GM21786 (cell line): Measurements from ENCODE around the gene CD209.

Experiments used
- ATAC-seq: cut with Tn5 transposase; IDR thresholded peaks from one replicate; pipeline ENCODE4 v1.9.1; 2021; ENCODE audit not compliant: unreplicated experiment

CD209 gene

DNA sequence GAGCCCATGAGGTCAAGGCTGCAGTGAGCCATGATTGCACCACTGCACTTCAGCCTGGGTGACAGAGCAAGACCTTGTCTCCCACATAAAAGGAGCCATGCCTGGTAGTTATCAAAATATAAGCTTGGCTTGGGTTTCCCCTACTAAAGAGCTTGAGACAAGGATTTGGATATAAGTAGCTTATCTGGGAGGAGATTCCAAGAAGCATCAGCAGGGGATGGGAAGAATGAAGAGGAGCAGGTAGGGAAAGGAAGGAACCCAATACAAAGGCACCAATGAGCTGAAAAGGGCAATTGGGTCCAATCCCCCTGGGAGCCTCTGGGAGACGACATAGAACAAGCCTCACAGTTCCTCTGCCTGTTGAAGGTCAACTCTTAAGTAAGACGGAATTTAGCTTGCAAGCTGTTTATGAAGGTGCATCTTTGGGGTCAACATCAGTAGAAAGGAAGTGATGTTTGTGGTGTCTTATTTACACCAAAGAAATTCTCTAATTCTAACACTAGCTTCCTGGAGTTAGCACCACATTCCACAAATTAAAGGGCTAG lies 8.1 kb downstream of the CD209 start:
- ATAC-seq: no peak

DNA sequence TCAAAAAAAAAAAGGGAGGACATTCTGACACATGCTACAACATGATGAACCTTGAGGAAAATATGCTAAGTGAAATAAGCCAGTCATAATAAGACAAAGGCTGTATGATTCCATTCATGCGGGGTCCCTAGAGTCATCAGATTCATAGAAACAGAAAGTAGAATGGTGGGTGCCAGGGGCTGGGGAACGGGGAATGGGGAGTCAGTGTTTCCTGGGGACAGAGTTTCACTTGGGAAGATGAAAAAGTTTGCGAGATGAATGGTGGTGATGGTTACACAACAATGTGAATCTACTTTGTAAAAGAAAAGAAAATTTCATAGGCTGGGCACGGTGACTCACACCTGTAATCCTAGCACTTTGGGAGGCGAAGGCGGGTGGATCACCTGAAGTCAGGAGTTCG lies 9.3 kb downstream of the CD209 start:
- ATAC-seq: no peak

DNA sequence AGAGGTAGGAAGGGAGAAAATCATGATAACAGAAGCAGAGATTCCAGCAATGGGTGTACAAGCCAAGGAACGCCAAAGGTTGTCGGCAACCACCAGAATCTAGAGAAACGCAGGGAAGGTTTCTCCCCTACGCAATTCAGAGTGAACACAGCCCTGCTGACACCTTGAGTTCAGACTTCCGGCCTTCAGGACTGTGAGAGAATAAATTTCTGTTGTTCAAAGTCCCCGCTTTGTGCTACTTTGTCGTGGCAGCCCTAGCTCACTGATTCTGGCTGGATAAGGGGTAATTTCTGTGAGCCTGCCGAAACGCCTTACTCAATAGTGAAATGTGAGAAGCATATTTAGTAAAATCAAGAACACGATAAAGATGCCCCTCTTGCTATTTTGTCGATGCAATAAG lies 10.1 kb downstream of the CD209 start:
- ATAC-seq: no peak

DNA sequence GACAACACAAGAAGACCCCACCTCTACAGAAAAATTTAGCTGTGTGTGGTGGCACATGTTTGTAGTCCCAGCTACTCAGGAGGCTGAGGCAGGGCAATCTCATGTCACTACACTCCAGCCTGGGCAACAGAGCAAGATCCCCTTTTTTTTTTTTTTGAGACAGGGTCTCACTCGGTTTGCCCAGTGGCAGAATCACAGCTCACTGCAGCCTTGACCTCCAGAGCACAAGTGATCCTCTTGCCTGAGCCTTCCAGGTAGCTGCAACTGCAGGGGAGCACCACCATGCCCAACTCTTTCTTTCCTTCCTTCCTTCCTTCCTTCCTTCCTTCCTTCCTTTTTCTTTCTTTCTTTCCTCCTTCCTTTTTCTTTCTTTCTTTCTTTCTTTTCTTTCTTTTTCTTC lies 11.2 kb downstream of the CD209 start:
- no peak for ATAC-seq

DNA sequence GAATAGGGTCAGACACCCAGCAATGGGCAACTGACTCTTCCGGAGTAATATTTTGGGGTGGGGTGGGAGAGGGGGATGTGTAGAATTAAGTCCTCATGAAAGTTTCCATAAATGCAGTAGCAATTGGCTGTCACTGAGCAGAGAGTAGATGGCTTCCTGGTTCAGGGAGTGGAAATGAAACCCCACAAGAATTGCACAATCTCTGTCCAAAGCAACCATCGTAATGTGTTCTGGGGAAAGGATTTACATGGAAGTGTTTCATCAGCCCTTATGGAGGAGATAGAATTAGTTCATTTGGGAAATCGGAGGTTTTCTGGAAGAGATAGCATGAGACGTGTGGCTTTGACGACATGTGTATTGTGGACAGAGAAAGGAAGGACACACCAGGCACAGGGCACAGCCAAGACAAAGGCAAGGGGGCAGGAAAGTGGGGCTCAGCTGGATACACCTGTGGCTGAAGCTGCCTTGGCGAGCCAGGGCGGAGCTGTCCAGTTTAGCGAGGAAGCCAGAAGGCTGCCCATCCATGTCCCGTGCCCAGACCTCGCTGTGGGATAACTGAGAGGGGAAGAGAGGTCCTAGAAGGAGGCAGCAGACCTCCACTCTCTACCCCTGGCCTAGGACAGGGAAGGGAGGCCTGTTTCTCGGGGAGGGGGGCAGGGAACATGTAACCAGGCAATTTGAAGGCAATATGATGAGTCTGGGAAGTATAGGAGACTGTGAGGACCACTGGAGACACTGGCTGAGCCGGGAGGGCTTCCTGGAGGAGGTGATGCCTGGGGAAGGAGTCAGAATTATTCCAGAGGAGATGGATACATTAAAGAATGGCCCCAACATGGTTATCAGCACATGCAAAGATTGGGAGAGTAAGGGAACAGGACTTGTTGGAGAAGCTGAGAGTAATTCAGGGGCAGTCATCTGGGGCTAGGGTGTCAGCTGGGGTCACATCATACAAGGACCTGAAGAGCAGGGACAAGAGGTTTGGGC lies 12.8 kb downstream of the CD209 start:
- ATAC-seq: no peak

DNA sequence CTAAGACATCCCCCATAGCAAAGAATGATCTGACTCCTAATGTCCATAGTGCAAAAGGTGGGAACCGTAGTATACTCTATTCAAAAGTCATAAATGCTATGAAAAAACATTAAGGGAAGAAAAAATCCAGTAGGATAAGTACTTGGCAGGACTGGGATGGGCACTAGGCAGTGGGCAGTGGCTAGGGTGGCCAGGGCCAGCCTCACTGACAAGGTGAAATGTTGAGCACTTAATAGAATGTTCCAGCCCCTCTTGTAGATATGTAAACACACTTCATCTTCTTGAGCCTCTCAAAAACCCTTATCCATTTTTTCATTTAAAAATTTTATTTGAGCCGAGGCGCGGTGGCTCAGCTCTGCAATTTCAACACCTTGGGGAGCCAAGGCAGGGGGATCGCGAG lies 14.0 kb downstream of the CD209 start:
- no peak for ATAC-seq

DNA sequence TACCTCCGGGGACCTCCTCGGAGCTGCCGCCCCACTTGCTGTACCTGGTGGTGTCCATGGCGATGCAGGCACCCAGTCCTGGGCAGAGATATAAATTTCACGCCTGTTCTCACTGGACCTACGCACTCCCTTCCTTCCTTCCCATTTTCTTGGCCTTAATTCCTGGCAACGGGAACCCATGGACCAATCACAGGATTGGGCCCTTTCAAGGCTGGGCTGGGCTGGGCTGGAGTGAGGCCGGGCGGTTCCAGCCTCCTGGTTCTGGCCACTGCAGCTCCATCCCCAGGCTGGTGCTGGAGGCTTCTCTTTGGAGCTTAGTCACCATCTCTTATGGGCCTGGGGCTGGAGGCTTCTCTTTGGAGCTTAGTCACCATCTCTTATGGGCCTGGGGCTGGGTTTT lies 15.3 kb downstream of the CD209 start, which contains the start of gene CLEC4G:
CLEC4G (minus strand) TSS at position 66 of the 400 bp plus-strand sequence; CDS start at position 58, 8 bp downstream.
- no peak for ATAC-seq

DNA sequence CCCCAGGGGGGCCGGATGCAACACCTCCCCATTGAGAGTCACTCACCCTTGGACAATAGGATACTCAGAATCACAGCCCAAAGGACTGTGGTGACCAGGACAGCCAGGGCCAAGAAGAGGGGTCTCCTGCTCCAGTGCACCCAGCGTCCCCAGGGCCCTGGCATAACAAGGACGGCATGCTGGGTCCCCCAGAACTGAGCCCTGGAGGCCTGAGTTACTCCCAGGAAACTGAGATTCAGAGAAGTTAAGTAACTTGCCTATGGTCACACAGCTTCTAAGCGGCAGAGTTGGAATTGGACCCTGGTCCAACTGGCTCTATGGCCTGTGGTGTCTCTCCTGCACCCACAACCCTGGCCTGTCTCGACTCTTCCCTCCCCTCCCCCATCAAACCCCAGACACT lies 15.7 kb downstream of the CD209 start:
- ATAC-seq: no peak

DNA sequence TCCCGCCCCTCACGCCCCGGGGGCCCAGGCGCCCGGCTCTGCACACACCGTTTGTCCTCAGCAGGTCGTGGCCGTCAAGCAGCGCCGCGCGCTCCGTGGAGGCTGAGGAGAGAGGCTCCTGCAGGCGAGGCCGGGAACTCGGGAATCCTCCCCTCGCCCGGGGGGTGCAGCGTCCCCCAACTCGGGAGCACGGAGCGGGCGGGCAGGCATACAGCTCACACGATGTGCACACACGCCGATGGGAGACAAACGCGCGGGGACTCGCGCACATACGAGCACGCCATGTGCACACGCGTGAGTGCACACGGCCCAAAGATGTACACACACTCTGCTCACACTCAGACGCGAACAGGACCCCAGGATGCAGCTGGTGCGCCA lies 16.1 kb downstream of the CD209 start:
- no peak for ATAC-seq

DNA sequence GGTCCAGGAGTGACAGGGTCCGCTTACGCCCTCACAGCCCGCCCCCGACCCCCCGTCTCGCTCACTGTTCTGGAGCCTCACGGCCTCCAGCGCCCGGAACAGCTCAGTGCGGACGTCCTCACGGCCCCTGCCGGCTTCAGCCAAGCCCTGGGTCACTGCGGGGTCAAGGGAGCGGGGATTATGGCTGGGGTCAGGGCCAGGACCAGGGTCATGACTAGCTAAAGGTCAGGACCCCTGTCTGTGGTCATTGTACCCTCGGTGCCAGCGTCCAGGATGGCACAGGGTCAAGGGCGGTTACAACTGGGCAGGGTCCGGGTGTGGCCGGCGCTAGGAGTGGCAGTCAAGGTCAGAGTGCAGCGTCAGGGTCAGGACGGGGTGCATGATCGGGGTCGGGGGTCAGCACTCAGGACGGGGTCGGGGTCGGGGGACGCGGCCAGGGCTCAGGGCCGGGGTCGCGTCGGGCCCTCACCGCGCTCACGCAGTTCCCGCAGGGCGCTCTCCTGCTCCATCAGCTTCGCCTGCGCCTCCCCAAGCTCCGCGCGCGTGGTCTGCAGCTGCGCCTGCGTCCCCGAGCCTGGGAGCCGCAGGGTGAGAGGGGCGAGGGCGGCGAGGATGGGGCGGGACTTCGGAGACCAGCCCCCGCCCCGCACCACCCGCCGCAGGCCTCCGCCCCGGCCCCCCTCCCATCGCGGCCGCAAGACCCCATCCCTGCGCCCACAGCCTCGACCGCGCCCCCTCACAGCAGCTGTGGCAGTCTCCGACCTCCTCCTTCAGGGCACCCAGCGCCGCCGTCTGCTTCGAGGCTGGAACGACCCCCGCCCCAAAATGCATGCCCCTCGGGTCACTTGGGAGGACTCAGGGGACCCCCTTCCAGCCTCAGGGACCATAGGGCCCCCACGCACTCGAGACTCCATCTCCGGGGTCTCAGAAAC lies 16.8 kb downstream of the CD209 start:
- ATAC-seq: no peak

DNA sequence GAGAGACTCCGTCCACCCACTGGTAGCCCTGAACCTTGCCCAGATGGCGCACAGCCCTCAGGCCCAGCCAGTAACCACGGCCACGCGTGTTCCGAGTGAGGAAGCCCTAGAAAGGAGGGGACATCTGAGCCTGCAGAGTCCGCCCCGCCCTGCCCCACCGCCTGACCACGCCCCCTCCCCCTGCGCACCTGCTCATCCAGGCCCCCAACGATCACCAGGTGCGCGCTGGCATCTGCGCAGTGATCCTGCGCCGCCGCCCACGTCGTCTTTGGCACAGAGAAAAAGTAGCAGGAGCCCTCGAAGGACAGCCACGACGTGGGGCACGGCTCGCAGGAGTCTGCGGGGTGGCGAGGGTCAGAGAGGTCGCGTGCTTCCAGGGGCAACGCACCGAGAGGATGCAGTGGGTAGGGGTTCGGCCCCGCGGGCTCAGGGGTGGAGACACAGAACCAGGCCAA lies 17.5 kb downstream of the CD209 start:
- no peak for ATAC-seq

DNA sequence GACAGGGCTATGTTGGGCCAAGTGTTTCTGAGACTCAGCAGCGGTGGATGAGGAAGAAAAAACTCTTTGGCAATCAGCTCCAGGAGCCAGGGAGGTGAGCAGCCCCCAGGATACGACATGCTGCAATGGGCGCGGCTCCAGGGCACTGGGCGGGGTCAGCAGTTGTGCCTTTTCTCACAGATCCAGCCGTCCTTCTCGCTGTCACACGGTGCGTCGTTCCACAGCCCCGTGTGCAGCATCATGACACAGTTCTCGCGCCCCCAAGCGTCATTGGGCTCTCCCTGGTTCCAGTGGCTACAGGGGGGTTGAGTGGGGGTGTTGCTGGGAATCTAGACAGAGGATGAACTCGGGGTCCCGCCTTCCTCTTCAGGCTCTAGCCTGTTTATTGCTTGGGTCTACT lies 18.1 kb downstream of the CD209 start:
- ATAC-seq: no peak

DNA sequence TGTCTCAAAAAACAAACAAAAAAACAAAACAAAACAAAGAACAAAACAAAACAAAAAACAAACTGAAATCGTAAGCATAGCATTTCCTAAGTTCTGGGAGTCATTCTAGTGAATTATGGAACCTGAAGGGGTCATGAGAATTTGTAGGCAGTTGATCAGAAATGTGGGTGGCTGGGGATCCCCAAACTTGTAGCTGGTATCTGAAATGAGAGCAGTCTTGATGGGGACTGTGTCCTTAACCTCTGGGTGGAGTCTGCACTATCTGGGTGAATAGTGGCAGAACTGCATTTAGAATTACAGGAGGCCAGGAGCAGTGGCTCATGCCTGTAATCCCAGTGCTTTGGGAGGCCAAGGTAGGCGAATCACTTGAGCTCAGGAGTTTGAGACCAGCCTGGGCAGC lies 21.5 kb downstream of the CD209 start:
- no peak for ATAC-seq

DNA sequence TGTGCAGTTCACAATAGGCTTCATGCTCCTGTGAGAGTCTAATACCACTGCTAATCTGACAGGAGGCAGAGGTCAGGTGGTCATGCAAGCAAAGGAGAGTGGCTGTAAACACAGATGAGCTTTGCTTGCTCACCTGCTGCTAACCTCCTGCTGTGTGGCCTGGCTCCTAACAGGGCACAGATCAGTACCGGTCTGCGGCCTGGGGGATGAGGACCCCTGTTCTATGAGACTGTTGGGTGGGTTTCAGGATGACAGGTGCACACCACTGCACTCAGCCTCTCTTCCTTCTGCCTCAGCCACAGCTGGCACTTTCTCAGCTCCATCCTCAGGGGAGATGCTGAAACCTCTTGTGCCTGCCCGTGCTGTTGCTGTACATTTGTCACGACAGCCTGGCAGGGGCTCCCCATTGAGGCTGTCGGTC lies 25.1 kb downstream of the CD209 start:
- ATAC-seq: no peak

DNA sequence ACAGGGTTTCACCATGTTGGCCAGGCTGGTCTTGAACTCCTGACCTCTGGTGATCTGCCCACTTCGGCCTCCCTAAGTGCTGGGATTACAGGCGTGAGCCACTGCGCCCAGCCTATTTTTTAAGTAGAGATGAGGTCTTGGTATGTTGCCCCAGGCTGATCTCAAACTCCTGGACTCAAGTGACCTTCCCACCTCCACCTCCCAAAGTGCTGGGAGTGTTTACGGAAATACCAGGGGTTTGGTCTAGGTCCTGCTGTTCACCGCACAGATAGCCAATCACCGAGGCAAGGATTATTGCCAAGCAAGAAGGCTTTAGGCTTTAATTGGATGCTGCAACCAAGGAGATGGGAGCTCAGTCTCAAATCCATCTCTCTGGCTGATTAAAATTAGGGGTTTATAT lies 27.0 kb downstream of the CD209 start:
- no peak for ATAC-seq

DNA sequence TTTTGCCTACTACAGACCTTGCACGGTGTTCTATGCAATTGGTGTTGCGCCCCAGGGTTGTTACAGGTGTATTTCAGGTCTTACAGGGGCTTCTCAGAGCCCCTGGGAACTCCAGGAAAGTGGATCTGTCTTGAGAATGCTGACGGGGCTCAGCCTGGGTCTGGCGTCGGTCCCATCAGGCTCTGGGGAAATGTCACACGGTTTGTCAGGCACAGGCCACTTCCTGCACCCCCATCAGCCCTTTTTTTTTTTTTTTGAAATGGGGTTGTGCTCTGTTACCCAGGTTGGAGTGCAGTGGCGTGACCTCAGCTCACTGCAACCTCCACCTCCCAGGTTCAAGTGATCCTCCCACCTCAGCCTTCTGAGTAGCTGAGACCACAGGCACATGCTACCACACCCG lies 28.7 kb downstream of the CD209 start:
- ATAC-seq: no peak

DNA sequence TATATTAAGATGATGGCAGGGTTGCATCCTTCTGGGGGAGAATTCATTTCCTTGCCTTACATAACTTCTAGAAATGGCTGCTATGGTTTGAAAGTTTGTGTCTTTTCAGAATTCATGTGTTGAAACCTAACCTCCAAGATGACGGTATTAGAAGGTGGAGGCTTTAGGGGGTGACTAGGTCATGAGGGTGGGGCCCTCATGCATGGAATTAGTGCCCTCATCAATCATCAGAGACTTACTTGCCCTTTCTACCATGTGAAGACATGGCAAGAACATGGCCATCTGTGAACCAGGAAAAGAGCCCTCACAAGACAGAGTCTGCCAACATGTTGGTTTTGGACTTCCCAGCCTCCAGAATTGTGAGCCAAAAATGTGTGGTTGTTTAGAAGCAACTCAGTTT lies 30.6 kb downstream of the CD209 start:
- ATAC-seq: no peak

DNA sequence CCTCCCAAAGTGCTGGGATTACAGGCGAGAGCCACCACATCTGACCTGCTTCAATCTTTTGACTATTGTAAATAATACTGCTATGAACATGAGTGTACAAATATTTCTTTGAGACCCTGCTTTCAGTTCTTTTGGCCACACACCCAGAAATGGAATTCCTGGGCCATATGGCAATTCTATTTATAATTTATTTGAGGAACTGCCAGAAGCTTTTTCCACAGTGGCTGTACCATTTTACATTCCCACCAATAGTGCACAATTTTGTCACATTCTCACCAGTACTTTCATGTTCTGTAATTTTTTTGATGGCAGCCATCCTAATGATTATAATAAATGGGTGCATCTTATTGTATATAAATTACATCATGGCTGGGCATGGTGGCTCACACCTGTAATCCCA lies 31.7 kb downstream of the CD209 start:
- ATAC-seq: no peak

DNA sequence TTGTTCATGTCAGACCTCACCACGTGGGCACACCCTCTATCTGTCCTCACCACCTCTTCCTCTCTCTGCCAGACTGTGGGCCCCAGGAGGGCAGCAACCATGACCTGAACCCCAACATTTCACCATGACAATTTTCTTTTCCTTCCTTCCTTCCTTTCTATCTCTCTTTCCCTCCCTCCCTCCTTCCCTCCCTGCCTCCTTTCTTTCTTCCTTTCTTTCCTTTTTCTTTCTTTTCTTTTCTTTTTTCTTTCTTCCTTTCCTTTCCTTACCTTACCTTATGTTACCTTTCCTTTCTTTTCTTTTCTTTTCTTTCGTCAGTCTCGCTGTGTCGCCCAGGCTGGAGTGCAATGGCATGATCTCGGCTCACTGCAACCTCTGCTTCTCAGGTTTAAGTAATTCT lies 36.7 kb downstream of the CD209 start:
- ATAC-seq: no peak

DNA sequence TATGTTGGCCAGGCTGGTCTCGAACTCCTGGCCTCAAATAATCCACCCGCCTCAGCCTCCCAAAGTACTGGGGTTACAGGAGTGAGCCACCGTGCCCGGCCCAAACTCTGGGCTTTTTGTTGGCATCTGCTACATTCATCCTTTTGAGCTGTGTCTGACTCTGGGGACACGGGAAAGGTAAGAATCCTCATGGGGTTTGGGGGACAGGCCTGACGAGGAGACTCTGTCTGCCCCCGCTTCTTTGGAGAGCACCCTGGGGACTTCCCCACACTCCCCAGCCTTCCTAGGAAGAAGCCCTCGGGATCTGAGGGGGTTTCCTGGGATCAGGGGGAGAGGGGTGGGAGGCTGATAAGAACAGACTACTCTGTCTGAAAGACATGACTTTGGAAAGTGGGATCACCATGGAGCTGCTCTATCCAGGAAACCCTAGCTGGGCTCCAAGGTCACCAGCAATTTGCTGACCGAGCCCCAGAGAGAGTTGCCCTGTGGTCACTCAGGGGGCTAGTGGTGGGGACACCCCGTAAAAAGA lies 37.3 kb downstream of the CD209 start:
- no peak for ATAC-seq

DNA sequence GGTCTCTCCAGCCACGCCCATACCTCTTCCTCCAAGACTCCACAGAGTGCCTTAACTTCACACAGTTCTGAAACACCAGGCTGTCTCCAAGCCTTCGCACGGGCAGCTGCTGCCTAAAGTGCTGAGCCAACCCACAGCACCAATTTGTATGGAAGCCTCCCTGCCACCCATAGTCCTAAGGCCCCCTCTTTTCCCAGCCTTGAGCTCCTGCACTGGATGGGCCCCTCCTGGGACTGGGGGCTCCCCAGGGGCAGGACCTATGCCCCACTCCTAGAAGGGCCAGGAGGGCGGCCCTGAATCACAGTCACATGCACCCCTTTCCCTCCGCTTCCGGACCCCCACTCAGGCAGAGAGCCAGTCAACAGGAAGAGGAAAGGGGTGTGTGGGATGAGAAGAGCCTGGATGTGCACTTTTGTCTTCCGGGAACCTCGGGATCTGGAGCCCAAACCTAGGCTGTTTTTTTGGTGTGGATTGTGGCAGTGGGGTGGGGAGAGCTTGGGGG lies 40.3 kb downstream of the CD209 start:
- no peak for ATAC-seq
